Measurements from ENCODE around the gene LRP1B.

LRP1B gene

DNA sequence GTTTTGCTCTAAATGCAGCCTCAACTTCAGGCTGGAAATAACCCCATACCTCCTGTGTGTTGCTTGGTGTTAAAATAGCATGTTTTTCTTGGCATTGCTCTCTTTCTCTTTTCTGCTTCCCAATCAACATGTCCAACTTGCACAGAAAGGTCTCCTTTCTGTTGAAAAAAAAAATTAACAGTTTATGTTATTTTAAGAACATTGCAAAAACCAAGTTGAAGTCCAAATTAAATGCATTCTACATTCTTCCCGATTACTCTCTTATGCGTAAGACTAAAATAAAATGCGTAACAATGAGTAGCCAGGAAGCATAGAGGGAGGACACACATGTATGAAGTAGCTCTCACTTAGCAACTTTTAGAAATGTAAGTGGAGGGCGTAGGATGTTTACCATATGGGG lies 1944.5 kb downstream of the LRP1B start:
- TF ChIP-seq CTCF (IDR thresholded peaks at IDR 0.05; ENCODE audit: low read length) (no peak), EZH2 (IDR thresholded peaks at IDR 0.05; ENCODE audit: borderline replicate concordance, low read length) (no peak)
- Histone ChIP-seq H3K4me2 (ENCODE audit: low read length) (no peak overlapping the region), H3K79me2 (ENCODE audit: insufficient read depth, low read length) (no peaks in the 10 kb centered on the region)

GRCh38 chr2:140185076-140185475 lies 1945.7 kb downstream of the LRP1B start:
- Histone ChIP-seq H3K4me2 (ENCODE audit: low read length) (no peak overlapping the region), H3K79me2 (ENCODE audit: insufficient read depth, low read length) (no peaks in the 10 kb centered on the region), H3K27me3 (ENCODE audit: insufficient read depth, low read length) (no peaks in the 10 kb centered on the region), H3K9me3 (ENCODE audit: low read length) (no peaks in the 10 kb centered on the region), H2AFZ (ENCODE audit: low read length) (no peak overlapping the region), H3K4me1 (ENCODE audit: insufficient read depth, low read length, severe bottlenecking) (no peaks in the 10 kb centered on the region), H3K9ac (ENCODE audit: low read length) (no peak overlapping the region), H3K9me2 (ENCODE audit: low read depth, low read length) (no peaks in the 10 kb centered on the region), H3F3A (ENCODE audit: insufficient read depth, low read length) (no peaks in the 10 kb centered on the region), H4K20me1 (ENCODE audit: insufficient read depth, low read length) (no peaks in the 10 kb centered on the region), H3K4me3 (ENCODE audit: low read depth, low read length, poor library complexity, severe bottlenecking) (no peak overlapping the region), H3K27ac (ENCODE audit: low read depth, low read length, poor library complexity, severe bottlenecking) (no peak overlapping the region), H3K36me3 (ENCODE audit: insufficient read depth, low read length) (no peaks in the 10 kb centered on the region)
- no peak for TF ChIP-seq CTCF (IDR thresholded peaks at IDR 0.05; ENCODE audit: low read length)
- no peak for TF ChIP-seq EZH2 (IDR thresholded peaks at IDR 0.05; ENCODE audit: borderline replicate concordance, low read length)

More for the DNA sequence above, 1944.5 kb downstream of the LRP1B start:
- no peaks in the 10 kb centered on the region for H3K27me3 ChIP-seq (ENCODE audit: insufficient read depth, low read length)
- H3F3A ChIP-seq (ENCODE audit: insufficient read depth, low read length) = no peaks in the 10 kb centered on the region
- no peaks in the 10 kb centered on the region for H3K9me3 ChIP-seq (ENCODE audit: low read length)
- H2AFZ ChIP-seq (ENCODE audit: low read length) = no peak overlapping the region
- H3K4me3 ChIP-seq (ENCODE audit: low read depth, low read length, poor library complexity, severe bottlenecking) = no peak overlapping the region
- no peak overlapping the region for H3K9ac ChIP-seq (ENCODE audit: low read length)
- H4K20me1 ChIP-seq (ENCODE audit: insufficient read depth, low read length) = no peaks in the 10 kb centered on the region
- no peak overlapping the region for H3K27ac ChIP-seq (ENCODE audit: low read depth, low read length, poor library complexity, severe bottlenecking)
- no peaks in the 10 kb centered on the region for H3K36me3 ChIP-seq (ENCODE audit: insufficient read depth, low read length)
- no peaks in the 10 kb centered on the region for H3K9me2 ChIP-seq (ENCODE audit: low read depth, low read length)
- no peaks in the 10 kb centered on the region for H3K4me1 ChIP-seq (ENCODE audit: insufficient read depth, low read length, severe bottlenecking)

- H3K4me2 ChIP-seq (ENCODE audit: low read length) = no peak overlapping the region
- no peak overlapping the region for H3K9ac ChIP-seq (ENCODE audit: low read length)
- no peaks in the 10 kb centered on the region for H4K20me1 ChIP-seq (ENCODE audit: insufficient read depth, low read length)
- no peaks in the 10 kb centered on the region for H3K9me3 ChIP-seq (ENCODE audit: low read length)
- no peaks in the 10 kb centered on the region for H3K4me1 ChIP-seq (ENCODE audit: insufficient read depth, low read length, severe bottlenecking)
- H3F3A ChIP-seq (ENCODE audit: insufficient read depth, low read length) = no peaks in the 10 kb centered on the region
- no peak overlapping the region for H3K27ac ChIP-seq (ENCODE audit: low read depth, low read length, poor library complexity, severe bottlenecking)
- no peaks in the 10 kb centered on the region for H3K36me3 ChIP-seq (ENCODE audit: insufficient read depth, low read length)
- H3K27me3 ChIP-seq (ENCODE audit: insufficient read depth, low read length) = no peaks in the 10 kb centered on the region
- H3K79me2 ChIP-seq (ENCODE audit: insufficient read depth, low read length) = no peaks in the 10 kb centered on the region
- H3K9me2 ChIP-seq (ENCODE audit: low read depth, low read length) = no peaks in the 10 kb centered on the region
- H3K4me3 ChIP-seq (ENCODE audit: low read depth, low read length, poor library complexity, severe bottlenecking) = no peak overlapping the region
- no peak for TF ChIP-seq CTCF (IDR thresholded peaks at IDR 0.05; ENCODE audit: low read length)
- TF ChIP-seq EZH2 (IDR thresholded peaks at IDR 0.05; ENCODE audit: borderline replicate concordance, low read length) = no peak
- H2AFZ ChIP-seq (ENCODE audit: low read length) = no peak overlapping the region
Measured at GRCh38 chr2:140183056-140183765, 1947.6 kb downstream of the LRP1B start.
